ENCODE measurements around the gene ZBED4.
"Not testable (repeated sequence)": the region's sequence is repeated elsewhere in the genome, so short reads cannot be mapped to it uniquely, and the experiment has no call there.

Gene ZBED4

DNA sequence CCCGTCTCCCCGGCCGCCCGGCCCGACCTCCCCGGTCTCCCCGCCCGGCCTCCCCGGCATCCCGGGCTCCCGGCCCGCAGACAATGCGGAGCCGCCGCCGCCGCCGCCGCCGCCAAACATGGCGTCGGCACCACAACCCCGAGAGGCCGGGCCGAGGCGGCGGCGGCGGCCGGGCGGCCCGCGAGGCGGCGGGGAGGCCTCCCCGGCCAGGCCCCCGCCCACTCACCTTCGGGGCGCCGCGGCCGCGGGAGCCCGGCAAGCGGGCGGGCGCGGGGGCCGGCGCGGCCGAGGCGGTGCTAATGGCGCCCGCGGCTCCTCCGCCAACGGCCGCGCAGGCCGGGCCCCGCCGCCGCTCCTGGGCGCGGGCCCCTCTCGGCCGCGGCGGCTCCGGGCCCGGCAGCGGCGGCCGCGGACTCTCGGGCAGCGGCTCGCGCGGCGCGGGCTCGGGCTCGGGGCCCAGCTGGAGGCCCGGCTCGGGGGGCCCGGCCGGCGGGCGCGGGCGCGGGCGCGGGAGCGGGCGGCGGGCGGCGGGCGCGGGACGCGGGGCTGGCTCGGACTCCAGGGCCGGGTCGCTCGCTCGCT lies 26.3 kb upstream of the ZBED4 start:
- no peak for DNase-seq

DNA sequence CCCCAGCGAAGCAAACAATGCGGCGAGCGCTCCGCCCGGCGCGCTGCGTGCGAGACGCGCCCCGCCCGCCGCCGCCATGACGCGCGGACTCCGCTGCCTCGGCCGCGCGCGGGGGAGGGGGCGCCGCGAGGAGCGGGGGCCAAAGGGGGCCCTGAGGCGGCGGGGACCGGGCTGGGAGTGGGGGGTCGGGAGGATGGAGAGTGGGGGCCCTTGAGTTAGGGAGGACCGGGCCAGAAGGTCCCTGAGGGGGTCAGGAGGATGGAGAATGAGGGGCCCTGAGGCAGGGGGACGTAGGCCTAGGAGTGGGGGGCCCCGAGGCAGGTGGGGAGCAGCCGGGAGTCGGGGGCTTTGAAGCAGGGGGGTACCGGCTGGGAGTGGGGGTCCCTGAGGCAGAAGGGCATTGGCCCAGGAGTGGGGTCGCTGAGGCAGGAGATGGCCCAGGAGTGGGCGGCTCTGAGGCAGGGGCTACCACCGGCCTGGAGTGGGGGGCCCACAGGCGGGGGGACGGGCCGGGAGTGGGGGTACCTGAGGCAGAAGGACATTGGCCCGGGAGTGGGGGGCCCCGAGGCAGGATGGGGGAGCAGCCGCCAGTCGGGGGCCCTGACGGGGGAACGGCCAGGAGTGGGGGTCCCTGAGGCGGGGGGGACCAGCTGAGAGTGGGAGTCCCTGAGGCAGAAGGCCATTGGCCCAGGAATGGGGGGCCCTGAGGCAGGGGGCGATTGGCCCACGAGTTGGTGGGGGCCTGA lies 25.6 kb upstream of the ZBED4 start, which contains the start of gene BRD1:
TSS of gene BRD1 (minus strand) at position 21 of the 746 bp plus-strand sequence. CDS start 3,556 bp downstream, outside the sequence.
- DNase-seq = peak; percentile 19 to 30

DNA sequence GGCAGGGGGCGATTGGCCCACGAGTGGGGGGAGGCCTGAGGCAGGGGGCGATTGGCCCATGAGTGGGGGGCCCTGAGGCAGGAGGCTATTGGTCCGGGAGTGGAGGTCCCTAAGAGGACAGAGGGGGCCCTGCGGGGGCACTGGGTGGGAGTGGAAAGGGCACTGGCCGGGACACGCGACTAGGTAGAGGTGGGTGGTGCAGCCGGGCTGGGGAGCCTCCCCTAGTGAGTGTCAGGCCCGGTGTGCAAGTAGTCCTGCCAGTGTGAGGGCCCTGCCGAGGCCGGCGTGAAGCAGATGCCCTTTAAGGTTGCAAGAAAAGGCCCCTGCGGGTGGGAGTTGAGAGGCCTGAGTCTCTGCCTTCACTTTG lies 25.1 kb upstream of the ZBED4 start:
- DNase-seq = no peak

DNA sequence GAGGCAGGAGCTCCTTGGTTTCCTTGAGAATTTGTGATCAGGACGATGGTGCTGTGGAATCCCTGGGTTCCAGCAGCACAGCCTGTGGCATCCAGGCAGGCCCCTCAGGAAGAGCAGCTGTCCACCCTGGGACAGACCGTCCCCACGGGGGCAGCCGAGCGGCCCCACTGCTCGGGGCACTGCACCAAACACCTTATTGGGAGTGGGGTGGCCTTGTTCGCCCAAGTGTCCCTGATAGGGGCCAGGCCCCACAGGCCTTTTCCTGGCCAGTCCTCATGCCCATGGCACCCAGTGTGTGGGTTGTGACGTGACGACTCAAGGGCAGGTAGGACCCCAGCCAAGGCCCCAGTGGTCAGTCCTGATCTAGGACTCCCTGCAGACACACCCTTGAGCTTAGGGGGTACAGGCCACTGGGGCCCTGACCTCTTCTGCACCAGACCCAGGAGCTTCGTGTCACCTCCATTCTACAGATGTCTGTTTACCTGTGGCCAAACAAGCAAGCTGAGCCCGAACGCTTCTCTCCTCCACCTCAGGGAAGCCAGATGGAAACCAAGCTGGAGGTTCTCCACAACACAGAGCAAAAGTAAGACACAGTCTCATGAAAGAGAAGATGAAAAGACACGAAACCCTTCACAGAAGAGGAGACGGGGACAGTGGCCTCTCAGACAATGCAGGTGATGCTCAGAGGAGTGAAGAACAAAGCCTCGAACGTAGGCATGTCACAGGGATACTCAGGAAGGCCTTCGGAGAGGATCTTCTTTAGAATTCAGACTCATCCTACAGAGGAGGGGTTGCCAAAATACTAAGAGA lies 24.4 kb upstream of the ZBED4 start:
- DNase-seq = no peak

DNA sequence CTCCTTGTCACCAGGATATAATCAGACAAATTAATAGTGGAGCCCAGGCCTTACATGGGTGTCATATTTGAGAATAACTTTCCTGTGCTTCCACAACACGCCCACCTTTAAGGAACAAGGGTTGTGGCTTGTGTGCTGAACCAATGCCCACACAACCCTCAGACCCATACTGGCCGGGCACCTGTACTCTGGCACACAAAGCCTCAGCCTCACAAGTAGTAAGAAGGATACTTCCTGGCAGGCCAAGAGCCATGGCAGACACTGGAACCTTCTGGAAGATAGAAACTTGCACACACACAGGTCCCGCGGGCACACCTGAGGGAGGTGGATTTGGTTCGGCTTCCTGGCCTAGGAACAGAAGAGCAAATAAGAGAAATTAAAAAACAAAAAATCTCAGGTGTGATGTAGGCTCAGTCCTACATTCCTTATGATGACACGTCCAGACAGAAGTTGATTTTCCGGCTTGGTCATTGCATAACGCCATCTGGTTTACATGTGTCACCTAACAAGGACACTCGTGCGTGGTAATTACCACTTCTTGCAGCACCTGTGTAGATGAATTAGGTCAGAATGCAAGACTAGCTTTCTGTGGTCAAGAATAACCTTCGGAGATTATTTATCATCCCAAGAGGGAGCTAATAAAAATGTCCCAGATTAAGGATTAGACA lies 20.2 kb upstream of the ZBED4 start:
- DNase-seq = no peak

DNA sequence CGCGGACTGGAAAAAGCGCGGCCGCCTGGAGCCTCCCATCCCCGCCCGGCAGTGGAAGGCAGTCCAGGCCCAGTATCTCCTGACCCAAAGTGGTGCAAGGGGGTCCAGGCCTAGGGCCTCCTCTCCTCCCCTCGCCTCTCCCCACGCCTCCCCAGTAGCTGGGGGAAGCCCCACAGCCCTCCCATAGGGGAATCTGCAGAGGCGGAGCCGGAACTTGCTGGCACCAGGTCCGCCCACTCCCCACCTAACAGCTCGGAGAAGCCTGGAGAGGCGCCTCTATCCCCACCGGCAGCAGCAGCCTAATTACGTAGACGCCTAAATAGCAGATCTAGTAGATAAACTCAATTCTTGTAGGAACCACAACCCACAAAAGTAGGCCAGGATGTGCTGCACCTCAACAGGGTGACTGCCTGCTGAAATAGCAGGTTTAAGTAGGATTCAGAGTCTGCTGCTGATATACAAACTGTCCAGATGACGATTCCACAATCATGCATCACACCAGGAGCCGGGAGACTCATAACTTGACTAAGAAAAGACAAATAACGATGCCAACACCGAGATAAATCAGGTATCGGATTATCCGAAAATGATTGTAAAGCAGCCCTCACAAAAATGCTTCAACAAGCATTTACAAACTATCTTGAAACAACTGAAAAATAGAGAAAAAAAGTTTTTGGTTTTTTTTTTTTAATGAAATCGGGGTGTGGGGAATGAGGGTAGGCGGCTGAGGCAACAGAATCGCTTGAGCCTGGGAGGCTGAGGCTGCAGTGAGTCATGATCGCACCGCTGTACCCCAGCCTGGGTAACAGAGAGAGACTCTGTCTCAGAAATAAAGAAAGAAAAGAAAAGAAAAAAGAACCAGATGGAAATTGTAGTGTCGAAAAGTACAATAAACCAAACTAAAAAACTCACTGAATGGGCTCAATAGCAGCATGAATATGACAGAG lies 14.6 kb upstream of the ZBED4 start:
- peak; percentile 71 to 81 for DNase-seq

DNA sequence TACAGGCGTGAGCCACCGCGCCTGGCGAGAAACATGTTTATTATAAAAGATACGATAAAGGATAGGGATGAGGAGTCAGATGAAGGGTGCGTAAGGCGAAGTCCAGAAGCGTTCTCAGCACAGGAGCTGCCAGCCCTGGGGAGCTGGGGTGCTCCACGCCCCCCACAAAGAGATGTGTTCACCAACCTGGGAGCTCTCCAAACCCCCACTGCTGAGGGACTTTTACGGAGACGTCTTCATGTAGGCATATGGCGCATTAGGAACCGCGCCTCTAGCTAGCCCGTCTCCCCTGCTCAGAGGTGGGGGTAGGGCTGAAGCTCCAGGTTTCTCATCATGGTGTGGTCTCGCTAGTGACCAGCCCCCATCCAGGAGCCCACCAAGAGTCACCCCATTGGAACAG lies 8.4 kb upstream of the ZBED4 start:
- DNase-seq = no peak

DNA sequence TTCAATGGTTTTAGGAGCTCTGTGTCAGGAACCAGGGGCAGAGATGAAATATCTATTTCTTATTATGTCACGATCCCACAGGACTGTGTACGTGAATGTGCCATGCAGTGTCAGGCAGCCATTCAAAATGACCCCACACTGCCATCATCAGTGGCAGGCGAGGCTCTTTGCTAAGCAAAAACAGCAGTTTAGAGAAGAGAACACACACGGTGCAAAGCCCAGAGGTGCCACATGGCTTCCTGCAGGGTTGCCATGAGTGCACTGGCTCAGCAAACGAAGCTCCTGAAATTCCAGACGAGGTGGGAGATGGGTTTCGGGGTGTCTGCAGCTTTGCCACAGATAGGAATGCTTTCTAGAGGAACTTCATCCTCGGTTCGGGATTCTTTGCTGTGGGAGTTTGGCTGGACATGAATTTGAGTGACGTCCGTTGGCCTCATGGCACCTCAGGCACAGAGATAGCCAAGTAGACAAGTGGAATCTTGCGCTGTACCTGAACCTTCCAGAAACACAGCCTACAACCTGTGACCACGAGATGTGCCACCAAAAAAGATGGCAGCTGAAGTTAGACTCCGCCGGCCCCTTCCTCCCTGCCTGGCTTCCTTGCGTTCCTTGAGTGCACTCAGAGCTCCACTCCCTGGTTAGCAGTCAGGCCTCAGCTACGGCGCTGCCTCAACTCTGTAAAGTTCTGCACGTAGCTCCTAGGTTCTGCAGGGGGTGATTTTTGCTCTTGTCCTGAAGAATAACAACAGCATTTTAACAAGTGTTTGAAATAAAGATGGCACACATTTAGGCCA lies 7.8 kb upstream of the ZBED4 start:
- no peak for DNase-seq

DNA sequence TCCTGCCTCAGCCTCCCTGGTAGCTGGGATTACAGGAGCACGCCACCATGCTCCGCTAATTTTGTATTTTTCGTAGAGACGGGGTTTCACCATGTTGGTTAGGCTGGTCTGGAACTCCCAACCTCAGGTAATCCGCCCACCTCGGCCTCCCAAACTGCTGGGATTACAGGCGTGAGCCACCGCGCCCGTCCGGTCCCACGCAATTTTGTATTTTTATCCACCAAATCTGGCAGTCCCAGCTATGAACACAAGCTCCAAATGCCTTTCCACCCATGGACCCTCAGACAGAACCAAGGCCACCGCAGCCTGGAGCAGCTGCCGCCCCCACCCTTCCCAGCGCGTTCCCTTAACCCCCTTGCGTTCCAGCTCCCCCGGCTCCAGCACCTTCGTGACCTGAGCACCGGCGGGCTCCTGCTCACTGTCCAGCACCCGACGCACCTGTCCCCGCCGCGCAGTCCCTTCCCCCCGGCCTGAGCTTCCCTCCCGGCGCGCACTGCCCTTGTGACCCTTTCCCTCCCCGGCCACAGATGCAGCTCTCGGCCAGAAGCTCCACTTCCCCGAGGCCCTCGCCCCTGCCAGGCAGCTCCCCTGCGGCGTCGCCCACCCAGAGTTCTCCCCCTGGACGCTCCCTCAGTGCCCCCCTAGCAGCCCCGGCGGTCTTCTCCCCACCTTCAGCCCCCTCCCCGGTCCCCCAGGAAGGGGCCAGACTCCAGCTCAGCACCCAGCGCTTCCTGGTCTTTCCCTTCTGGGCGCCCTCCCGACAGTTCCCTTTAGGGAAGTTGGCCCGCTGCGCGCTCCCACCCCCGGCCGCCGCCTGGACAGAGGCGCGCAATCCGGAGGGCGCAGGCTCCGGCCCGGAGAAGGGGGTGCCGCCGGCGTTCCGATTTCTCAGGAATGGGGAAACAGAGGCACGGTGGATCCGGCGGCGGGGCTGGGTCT lies 5.6 kb upstream of the ZBED4 start:
- peak; percentile 42 to 51 for DNase-seq

DNA sequence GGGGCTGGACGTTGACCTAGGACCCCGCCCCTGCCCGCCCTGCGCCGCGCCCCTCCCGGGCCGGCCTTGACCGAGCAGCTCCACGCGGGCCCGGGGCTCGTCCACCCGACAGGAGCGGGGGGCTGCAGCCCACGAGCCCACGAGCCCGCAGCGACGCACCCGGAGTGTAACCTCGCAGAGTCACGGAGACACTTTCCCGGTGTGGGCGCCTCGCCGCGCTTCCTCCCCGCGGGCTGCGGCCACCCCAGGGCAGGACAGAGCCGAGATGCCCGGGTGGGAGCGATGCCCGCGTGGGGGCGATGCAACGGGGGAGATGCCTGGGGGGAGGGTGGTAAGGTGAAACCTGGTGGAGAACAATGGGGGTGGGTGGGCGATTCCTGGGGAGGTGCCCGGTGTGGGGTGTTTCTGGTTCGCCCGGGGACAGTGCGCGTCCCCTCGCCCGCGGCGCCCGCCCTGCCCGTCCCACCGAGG lies 4.9 kb upstream of the ZBED4 start:
- DNase-seq = no peak

DNA sequence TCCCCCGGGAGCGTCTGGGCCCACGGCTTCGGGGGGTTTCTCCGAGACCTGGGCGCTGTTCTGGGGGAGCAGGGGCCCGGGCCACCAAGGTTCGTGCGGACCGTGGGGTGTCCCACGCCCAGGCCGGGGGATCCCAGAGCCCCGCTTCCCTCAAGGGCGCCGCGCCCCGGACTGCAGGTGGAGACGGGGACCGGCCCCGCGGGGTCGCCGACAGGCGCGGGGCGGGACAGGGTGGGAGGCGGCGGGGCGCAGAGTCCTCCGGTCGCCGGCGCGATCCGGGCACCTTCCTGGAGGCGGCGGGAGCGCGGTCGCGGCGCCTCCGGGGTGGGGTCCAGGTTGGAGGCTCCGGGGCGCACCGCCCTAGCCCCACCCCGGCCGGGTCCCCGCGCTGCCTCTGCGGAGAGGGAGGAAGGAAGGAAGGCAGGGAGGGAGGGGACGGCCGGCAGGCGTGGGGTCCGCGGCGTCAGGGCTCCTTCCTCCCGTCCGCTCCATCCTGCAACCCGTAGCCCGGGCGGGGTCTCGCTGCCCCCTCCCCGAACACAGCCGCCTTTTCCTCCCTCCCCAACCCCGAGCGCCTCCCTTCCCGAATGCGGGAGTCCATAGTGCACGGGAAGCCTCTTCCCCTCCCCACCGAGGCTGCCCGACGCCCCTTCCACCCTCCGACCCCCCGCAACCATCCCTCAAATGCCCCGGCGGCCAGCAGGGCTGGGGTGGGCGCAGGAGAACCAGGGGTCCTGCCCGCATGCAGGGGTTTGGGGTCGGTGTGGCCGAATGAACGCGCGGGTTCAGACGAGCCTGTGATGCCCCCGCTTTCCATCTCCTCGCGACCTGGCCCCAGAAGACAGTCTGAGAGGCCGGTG lies 4.3 kb upstream of the ZBED4 start:
- no peak for DNase-seq

DNA sequence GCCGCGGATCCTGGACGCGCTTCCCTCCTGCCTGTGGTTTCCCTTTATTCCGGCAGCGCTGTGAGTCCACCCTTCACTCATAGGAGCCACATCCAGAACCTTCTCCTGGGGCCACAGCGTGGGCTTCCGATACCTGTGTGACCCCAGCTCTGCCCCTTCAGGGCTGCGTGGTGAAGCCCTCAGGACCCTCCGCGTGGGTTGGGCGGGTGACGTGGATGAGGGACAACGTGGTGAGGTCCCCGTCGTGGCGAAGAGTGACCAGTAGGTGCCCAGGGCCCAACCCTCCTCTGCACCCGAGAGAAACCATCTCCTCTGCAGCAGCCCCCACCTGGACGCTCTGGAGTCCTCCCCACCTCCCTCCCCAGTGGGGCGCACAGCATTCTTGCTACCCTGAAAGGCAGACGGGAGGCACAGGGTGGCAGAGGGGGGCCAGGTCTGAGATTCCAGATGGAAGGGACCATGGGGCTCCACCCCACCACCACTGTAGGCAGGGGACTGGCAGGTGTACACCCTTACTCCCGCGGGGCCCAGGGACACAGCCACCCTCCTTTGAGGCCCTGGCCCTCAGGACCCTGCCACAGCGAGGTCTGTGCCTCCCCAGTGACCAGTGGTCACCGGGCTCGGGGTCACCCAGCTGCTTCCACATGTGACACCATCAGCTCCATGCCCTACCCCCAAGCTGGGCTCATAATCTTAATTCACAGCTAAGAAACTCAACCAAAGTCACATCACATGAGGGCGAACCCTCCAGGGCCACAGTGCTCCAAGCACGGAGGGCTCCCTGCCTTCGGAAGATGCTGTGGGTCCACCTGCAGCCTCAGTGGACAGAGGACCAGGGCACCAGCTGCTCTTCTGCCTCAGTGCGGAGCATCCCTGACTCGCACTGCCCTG lies 3.4 kb upstream of the ZBED4 start:
- no peak for DNase-seq

DNA sequence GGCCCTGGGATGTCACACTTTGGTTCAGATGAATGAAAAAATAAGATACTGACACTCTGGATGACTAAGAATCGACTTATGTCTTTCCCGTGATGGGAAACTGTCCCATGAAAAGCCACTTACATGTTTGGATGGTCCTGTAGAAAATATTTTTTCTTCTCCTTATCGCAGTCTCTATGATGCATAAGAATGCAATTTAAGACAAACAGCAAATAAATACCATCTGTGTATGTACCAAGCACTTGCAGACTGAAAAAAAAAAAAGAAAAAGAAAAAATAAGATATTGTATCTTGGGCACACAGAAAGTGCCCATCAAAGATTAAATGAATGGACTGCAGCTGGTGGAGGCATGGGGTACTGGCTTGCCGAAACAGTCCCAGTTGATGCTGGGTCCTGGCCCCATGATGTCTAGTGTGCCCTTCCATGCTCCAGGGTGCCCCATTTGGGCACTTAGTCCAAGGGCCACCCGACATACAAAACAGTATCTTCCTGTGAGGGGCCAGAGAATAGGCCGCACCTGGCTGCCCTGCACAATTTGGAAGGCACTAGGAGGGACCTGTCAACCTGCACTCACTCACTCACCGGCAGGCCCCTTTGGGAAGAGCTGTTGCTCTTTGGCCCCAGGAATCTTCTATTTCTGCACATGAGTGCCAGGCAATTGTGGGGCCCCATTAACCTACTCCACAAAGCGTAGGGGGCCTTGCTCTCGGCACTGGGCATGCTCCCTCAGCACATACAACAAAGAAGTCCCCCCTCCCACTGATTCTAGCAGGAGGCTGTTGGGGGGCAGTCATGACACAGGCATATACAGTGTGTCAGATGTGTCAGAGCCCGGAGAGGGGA lies 2.5 kb upstream of the ZBED4 start:
- no peak for DNase-seq

DNA sequence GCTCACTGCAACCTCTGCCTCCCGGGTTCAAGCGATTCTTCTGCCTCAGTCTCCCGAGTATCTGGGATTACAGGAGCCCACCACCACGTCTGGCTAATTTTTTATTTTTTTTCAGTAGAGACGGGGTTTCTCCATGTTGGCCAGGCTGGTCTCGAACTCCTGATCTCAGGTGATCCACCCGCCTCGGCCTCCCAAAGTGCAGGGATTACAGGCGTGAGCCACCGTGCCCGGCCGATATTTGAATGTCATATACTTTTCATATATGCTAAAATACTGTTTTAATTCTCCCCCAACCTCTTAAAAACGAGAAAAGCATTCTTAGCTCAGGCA lies 1.1 kb upstream of the ZBED4 start:
- DNase-seq = not testable (repeated sequence)

DNA sequence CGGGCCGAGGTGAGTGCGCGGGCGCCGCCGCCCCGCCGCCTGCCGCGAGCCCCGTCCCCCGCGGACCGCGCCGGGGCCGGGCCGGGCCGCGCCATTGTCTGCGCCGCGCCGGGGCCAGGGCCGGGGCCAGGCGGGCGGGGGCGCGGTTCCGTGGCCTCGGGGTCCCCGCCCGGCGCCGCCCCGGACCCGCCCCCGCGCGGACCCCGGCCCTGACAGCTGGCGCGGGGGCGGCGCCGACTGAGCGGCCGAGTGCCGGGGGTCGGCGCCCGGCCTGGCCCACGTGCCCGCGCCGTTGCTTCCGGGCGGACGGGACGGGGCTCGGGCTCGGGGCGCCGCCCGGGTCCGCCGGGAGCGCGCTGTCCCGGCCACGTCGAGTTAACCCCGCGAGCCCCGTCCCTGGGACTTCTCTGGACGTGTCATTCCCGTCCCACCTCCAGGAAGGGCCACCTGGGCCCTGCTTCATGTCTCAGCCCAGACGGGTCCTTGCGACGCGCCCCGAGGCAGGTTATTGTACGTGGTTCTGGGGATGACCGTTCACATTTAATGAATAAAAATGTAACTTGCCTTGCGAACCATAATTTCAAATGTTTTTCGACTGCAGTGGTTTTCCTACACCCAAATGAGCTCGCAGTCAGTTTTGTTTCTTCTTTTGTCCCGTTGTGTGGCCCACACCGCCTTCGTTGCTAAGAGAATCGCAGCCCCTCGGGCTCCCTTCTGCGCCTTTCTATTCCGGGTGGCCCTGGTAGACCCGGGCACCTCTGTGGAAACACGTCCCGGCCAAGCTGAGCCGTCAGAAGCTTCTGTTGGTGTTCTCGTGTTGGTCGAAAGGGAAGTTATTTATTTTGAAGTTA lies 562 bp downstream of the ZBED4 start:
- DNase-seq = peak; percentile 16 to 25
